Measurements from ENCODE around the gene KCNJ10. TPM values are rescaled to one million over a fixed set of nuclear protein-coding genes. Genes with fewer than 3 reads are reported as not detected.
"Not testable (repeated sequence)": the region's sequence is repeated elsewhere in the genome, so short reads cannot be mapped to it uniquely, and the experiment has no call there.

Gene KCNJ10
- total and polyA plus RNA-seq, 2 of the 13 experiments (the other 11 are each of a cell fraction or from before 2014, with no cell fraction given): 4.4 to 10.3 TPM

- POLR2A ChIA-PET; H3K36me3 ChIP-seq (replicated peaks in 1 of 2; ENCODE audit: control insufficient read depth in 1 of 2, insufficient read depth in 2 of 2, low read length in 2 of 2); BruUV-seq (replicated peaks); H3K27ac ChIP-seq (ENCODE audit: extremely low read length, insufficient read depth, low read length); CTCF ChIA-PET (ENCODE audit: low intra/inter-chr PET ratio, low total read pairs); H2AFZ ChIP-seq (ENCODE audit: low read length); intact Hi-C loops (cut with micrococcal nuclease; ENCODE audit: unreplicated experiment); H4K20me1 ChIP-seq (ENCODE audit: insufficient read depth, low read length); H3K9ac ChIP-seq (ENCODE audit: insufficient read depth, low read depth, low read length); H3K9me3 ChIP-seq (ENCODE audit: low read length); DNase-seq (ENCODE audit: low spot score); H3K4me2 ChIP-seq (ENCODE audit: low read depth, low read length); H3K27me3 ChIP-seq (ENCODE audit: control insufficient read depth in 1 of 2, insufficient read depth in 2 of 2, low read length in 2 of 2); in situ Hi-C loops (cut with HindIII; ENCODE audit: extremely low pct_ligation_motif_present, low pct_unique_long_range_greater_than_20kb); ATAC-seq; H3K4me3 ChIP-seq (replicated peaks in 1 of 3; ENCODE audit: insufficient read depth in 1 of 3, low read depth in 2 of 3, low read length in 3 of 3); H3K79me2 ChIP-seq (ENCODE audit: insufficient read depth, low read length); FAIRE-seq: not testable (repeated sequence)
- 94% methylated on average over 2 of the region's 2 CpGs for WGBS (ENCODE audit: low lambda C conversion rate)
- peak; percentile 87 for TF ChIP-seq ZNF121 (CRISPR knock-in tag; IDR thresholded peaks at IDR 0.05)
- peak; percentile 28; the same call in 1 of the 2 replicates for TF ChIP-seq SOX5 (CRISPR knock-in tag; IDR thresholded peaks at IDR 0.05; ENCODE audit: borderline replicate concordance)
- peak; percentile 77 for TF ChIP-seq ZNF770 (CRISPR knock-in tag; IDR thresholded peaks at IDR 0.05)
- TF ChIP-seq FOSL2 (CRISPR knock-in tag; IDR thresholded peaks at IDR 0.05): peak; percentile 87
- peaks cover 97% of the 10 kb centered on the region for H3K4me1 ChIP-seq (ENCODE audit: insufficient read depth, low read length)
Measured at GRCh38 chr1:160050182-160050581, 19.8 kb downstream of the KCNJ10 start.

- POLR2A ChIA-PET: no interaction called here
- FAIRE-seq: no peak
- TF ChIP-seq PRDM15 (CRISPR knock-in tag; IDR thresholded peaks at IDR 0.05) (no peak), JARID2 (CRISPR knock-in tag; IDR thresholded peaks at IDR 0.05; ENCODE audit: insufficient replicate concordance) (no peak), ZNF737 (CRISPR knock-in tag; IDR thresholded peaks at IDR 0.05; ENCODE audit: borderline replicate concordance) (no peak)
Measured at GRCh38 chr1:160049101-160049500, 20.9 kb downstream of the KCNJ10 start.

More at GRCh38 chr1:160049101-160049500, 20.9 kb downstream of the KCNJ10 start:
- Histone ChIP-seq H3K4me1 (ENCODE audit: insufficient read depth, low read length) (peaks cover 97% of the 10 kb centered on the region), H3K4me2 (ENCODE audit: low read depth, low read length) (no peak overlapping the region), H3K4me3 (replicated peaks in 1 of 3; ENCODE audit: insufficient read depth in 1 of 3, low read depth in 2 of 3, low read length in 3 of 3) (no peak overlapping the region), H2AFZ (ENCODE audit: low read length) (no peak overlapping the region), H4K20me1 (ENCODE audit: insufficient read depth, low read length) (no peaks in the 10 kb centered on the region), H3K9ac (ENCODE audit: insufficient read depth, low read depth, low read length) (no peak overlapping the region), H3K79me2 (ENCODE audit: insufficient read depth, low read length) (no peaks in the 10 kb centered on the region), H3K36me3 (replicated peaks in 1 of 2; ENCODE audit: control insufficient read depth in 1 of 2, insufficient read depth in 2 of 2, low read length in 2 of 2) (no peaks in the 10 kb centered on the region), H3K27me3 (ENCODE audit: control insufficient read depth in 1 of 2, insufficient read depth in 2 of 2, low read length in 2 of 2) (no peaks in the 10 kb centered on the region), H3K9me3 (ENCODE audit: low read length) (no peaks in the 10 kb centered on the region), H3K27ac (ENCODE audit: extremely low read length, insufficient read depth, low read length) (no peak overlapping the region)
- intact Hi-C loops (cut with micrococcal nuclease; ENCODE audit: unreplicated experiment) (no loop called here), in situ Hi-C loops (cut with HindIII; ENCODE audit: extremely low pct_ligation_motif_present, low pct_unique_long_range_greater_than_20kb) (loop anchor here (5.0 kb wide), 1 partner anchor 33 kb away; the partner anchor contains the start of gene KCNJ9)
- 97% methylated on average over 3 of the region's 3 CpGs for WGBS (ENCODE audit: low lambda C conversion rate)
- no peak for ATAC-seq
- CTCF ChIA-PET (ENCODE audit: low intra/inter-chr PET ratio, low total read pairs): interaction anchor here (4.4 kb wide), 1 partner anchor 30 kb away, joined by 29 read pairs; no protein-coding TSS in a partner anchor
- no TSS peak for BruUV-seq (replicated peaks)
- DNase-seq (ENCODE audit: low spot score): no peak

Data from HepG2 (cell line).